Fibroblast of lung (primary cell): Measurements from ENCODE around the gene LAT. TPM values are rescaled to one million over a fixed set of nuclear protein-coding genes. Genes with fewer than 3 reads are reported as not detected.

ENCODE experiments used
- DNase-seq, 2 donors: peaks; one replicate each; pipeline versions ENCODE4 v3.0.0 to v3.0.0-alpha.2; 2010; ENCODE audit warnings: low read depth in 2 of 2
- H2AFZ ChIP-seq: 2 replicates; pipeline ENCODE4 v1.5.1; 2012; ENCODE audit warnings: low read length, control low read depth, inconsistent platforms
- H3K27ac ChIP-seq: 2 replicates; pipeline ENCODE4 v1.5.1; 2011; ENCODE audit warnings: low read length, control low read depth; ENCODE audit not compliant: insufficient read depth
- H3K27me3 ChIP-seq: 2 replicates; pipeline ENCODE4 v1.5.1; 2011; ENCODE audit warnings: mild to moderate bottlenecking, low read length; ENCODE audit not compliant: control insufficient read depth, insufficient read depth
- H3K36me3 ChIP-seq: 2 replicates; pipeline ENCODE4 v1.5.1; 2011; ENCODE audit warnings: low read length; ENCODE audit not compliant: control insufficient read depth, insufficient read depth
- H3K4me1 ChIP-seq: 2 replicates; pipeline ENCODE4 v1.5.1; 2011; ENCODE audit warnings: low read length; ENCODE audit not compliant: control insufficient read depth, insufficient read depth; ENCODE audit errors: extremely low read depth
- H3K4me2 ChIP-seq: 2 replicates; pipeline ENCODE4 v1.5.1; 2011; ENCODE audit warnings: low read length, control low read depth; ENCODE audit not compliant: insufficient read depth; ENCODE audit errors: extremely low read depth
- H3K4me3 ChIP-seq, 4 experiments: fragments of 200-600 bp in 1 of 4; sonication (generic) in 1 of 4; replicated peaks in 1 of 4; 2 replicates each; pipeline ENCODE4 v1.5.1; 2011 to 2016; ENCODE audit warnings: low read length in 4 of 4, low read depth in 3 of 4, mild to moderate bottlenecking in 3 of 4, control low read depth in 2 of 4, inconsistent platforms in 1 of 4, mixed read lengths in 1 of 4; ENCODE audit not compliant: insufficient read depth in 1 of 4; ENCODE audit errors: control extremely low read depth in 1 of 4
- H3K79me2 ChIP-seq: 2 replicates; pipeline ENCODE4 v1.5.1; 2012; ENCODE audit warnings: mild to moderate bottlenecking, low read length, inconsistent platforms; ENCODE audit not compliant: control insufficient read depth, insufficient read depth
- H3K9ac ChIP-seq: 2 replicates; pipeline ENCODE4 v1.5.1; 2011; ENCODE audit warnings: mild to moderate bottlenecking, low read length, control low read depth; ENCODE audit not compliant: insufficient read depth
- H3K9me3 ChIP-seq: 2 replicates; pipeline ENCODE4 v1.5.1; 2012; ENCODE audit warnings: low read depth, low read length; ENCODE audit not compliant: control insufficient read depth, insufficient read depth
- H4K20me1 ChIP-seq: 2 replicates; pipeline ENCODE4 v1.5.1; 2011; ENCODE audit warnings: low read length; ENCODE audit not compliant: control insufficient read depth, insufficient read depth; ENCODE audit errors: extremely low read depth
- EZH2 ChIP-seq: IDR thresholded peaks from 2 replicates; pipeline ENCODE4 v1.5.1; 2012; ENCODE audit warnings: low read length, control low read depth, mild to moderate bottlenecking; ENCODE audit errors: missing control alignments
- polyA minus RNA-seq: library from RNA; depleted of rRNA, polyadenylated mRNA; stranded (reverse); fragments of >200 nt; gene quantifications from 2 replicates; pipeline ENCODE4 v1.2.3, GENCODE V29; 2011; ENCODE audit warnings: low replicate concordance
- polyA plus RNA-seq, 2 donors: library from polyadenylated mRNA; depleted of rRNA in 1 of 2; stranded (reverse) in 1 of 2; unstranded in 1 of 2; fragments of >200 nt; gene quantifications; 2 replicates each; pipeline ENCODE4 v1.2.1, GENCODE V29; 2011 to 2012; ENCODE audit warnings: missing spikeins in 1 of 2
- total RNA-seq: library from RNA; depleted of rRNA; stranded (reverse); fragments of >200 nt; gene quantifications from 2 replicates; pipeline ENCODE4 v1.2.1, GENCODE V29; 2014
- TF ChIP-seq, protein P1 (sequence below), 2 donors: IDR thresholded peaks in 1 of 2; conservative IDR thresholded peaks in 1 of 2; 1 replicate in 1 of 2; 2 replicates in 1 of 2; pipeline ENCODE4 v1.5.1; 2011 to 2012; ENCODE audit warnings: low read length in 2 of 2, control low read depth in 1 of 2, inconsistent platforms in 1 of 2, low read depth in 1 of 2, mild to moderate bottlenecking in 1 of 2

Gene LAT, protein sequence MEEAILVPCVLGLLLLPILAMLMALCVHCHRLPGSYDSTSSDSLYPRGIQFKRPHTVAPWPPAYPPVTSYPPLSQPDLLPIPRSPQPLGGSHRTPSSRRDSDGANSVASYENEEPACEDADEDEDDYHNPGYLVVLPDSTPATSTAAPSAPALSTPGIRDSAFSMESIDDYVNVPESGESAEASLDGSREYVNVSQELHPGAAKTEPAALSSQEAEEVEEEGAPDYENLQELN
- total RNA-seq (0.26 and 0.50 TPM in 2 replicates), polyA plus RNA-seq (1.4 TPM in 2 replicates), polyA minus RNA-seq (1.2 and 6.0 TPM in 2 replicates)
- polyA plus RNA-seq (2012) = 0.90 and 1.5 TPM in 2 replicates

DNA sequence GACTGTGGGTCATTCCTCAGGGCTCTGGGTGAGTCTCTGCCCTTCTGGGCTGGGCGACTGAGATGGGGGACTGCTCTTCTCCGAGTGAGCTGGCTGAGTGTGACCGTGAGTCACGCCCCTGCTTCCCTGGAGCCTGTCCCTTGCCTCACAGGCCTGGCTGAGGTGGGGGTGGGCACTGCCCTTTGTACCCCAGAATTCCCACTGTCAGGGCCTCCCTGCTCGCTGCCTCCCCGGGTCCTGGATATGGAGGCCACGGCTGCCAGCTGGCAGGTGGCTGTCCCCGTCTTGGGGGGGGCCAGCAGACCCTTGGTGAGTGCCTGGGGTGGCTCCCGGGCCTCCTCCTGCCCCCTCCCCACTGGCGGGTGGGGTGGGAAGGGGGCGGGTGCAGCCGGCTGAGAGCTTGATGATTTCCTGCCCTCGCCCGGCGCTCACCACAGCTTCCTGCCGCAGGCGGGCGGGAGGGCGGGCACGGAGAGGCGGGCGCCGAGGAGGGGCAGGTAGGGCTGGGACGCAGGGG lies at the start of gene LAT:
Gene LAT (plus strand): TSS at position 434 of the 517 bp plus-strand sequence. CDS start 366 bp downstream, outside the sequence.
- H3K27ac ChIP-seq = no peak within 1 kb of the TSS

DNA sequence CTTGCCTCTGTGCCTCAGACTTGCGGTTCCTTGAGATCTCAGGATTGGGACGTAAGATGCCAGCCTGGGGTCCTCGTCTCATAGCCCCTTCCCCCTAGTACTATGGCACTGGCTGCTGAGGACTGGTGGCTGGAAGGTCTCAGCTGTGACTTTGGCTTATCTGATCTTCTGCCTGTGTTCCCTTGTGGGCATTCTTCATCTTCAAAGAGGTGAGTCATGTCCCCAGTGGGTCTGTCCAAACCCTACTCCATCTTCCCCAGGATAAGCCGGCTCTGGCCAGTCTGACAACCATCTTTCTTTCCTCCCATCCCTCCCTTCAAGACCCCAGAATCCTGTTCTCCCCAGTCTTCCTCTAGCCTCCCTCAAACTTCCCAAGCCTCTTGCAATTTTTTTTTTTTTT lies 49.5 kb upstream of the LAT start:
- no peak for TF ChIP-seq EZH2
- TF ChIP-seq, protein P1, sequence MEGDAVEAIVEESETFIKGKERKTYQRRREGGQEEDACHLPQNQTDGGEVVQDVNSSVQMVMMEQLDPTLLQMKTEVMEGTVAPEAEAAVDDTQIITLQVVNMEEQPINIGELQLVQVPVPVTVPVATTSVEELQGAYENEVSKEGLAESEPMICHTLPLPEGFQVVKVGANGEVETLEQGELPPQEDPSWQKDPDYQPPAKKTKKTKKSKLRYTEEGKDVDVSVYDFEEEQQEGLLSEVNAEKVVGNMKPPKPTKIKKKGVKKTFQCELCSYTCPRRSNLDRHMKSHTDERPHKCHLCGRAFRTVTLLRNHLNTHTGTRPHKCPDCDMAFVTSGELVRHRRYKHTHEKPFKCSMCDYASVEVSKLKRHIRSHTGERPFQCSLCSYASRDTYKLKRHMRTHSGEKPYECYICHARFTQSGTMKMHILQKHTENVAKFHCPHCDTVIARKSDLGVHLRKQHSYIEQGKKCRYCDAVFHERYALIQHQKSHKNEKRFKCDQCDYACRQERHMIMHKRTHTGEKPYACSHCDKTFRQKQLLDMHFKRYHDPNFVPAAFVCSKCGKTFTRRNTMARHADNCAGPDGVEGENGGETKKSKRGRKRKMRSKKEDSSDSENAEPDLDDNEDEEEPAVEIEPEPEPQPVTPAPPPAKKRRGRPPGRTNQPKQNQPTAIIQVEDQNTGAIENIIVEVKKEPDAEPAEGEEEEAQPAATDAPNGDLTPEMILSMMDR (conservative IDR thresholded peaks at IDR 0.05 in 1 of 2, IDR thresholded peaks at IDR 0.05 in 1 of 2; ENCODE audit: low read depth in 1 of 2, low read length in 2 of 2) = no peak
- no peaks in the 10 kb centered on the region for H3K27me3 ChIP-seq
- no peaks in the 10 kb centered on the region for H3K4me1 ChIP-seq
- no peak overlapping the region for H3K4me2 ChIP-seq
- no peaks in the 10 kb centered on the region for H4K20me1 ChIP-seq
- no peak for DNase-seq
- H3K9ac ChIP-seq = no peak overlapping the region
- no peak overlapping the region for H3K27ac ChIP-seq
- H3K36me3 ChIP-seq = no peaks in the 10 kb centered on the region
- no peak overlapping the region for H3K4me3 ChIP-seq
- no peak overlapping the region for H2AFZ ChIP-seq
- no peaks in the 10 kb centered on the region for H3K9me3 ChIP-seq
- no peaks in the 10 kb centered on the region for H3K79me2 ChIP-seq

More for the DNA sequence above, at the start of gene LAT:
- Histone ChIP-seq H3K9me3 (no peaks in the 10 kb centered on the region), H2AFZ (no peak within 1 kb of the TSS), H3K4me1 (no peaks in the 10 kb centered on the region), H3K4me3 (no peak within 1 kb of the TSS), H4K20me1 (no peaks in the 10 kb centered on the region), H3K9ac (no peak within 1 kb of the TSS), H3K4me2 (no peak within 1 kb of the TSS), H3K36me3 (peaks cover 21% of the 10 kb centered on the region), H3K79me2 (no peaks in the 10 kb centered on the region), H3K27me3 (no peaks in the 10 kb centered on the region)
- DNase-seq = no peak
- TF ChIP-seq, protein P1 (conservative IDR thresholded peaks at IDR 0.05 in 1 of 2, IDR thresholded peaks at IDR 0.05 in 1 of 2; ENCODE audit: low read depth in 1 of 2, low read length in 2 of 2) = no peak
- no peak for TF ChIP-seq EZH2

DNA sequence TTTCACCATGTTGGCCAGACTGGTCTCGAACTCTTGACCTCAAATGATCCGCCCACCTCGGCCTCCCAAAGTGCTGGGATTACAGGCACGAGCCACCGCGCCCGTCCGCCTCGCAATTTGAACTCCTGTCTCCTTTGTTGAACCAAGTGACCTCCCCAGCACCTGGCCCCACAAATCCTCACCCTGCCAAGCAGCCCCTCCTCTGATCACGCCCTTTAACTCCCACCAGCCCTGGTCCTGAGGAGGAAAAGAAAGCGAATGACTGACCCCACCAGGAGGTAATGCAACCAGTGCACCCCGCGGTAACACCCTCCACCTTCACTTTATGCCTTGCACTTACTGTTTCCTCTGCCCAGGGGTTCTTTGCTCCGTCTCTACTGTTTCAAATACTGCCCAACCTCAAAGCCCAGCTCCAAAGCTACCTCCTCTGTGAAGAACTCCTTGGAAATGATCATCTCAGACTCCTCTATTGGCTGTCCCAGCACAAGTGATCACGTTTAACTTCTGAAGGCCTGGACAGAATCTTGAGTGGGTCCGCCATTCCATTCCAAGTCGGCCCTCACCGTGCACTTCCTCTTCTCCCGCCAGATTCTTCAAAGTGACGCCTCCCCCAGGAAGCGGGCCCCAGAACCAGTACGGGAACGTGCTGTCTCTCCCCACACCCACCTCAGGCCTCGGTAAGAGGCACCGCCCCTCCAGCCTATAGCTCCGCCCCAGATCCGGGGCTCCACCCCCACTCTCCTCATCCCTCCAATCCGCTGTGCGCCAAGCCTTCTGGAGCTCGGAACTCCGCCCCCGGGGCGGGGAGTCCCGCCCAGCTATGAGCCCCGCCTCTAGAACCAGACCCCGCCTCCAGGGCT lies 48.7 kb upstream of the LAT start:
- no peak overlapping the region for H3K9ac ChIP-seq

More for the DNA sequence above, 48.7 kb upstream of the LAT start:
- Histone ChIP-seq H3K27ac (no peak overlapping the region), H3K27me3 (no peaks in the 10 kb centered on the region), H3K4me1 (no peaks in the 10 kb centered on the region), H3K4me2 (no peak overlapping the region), H2AFZ (peak overlapping the region; percentile 23), H3K4me3 (peak overlapping the region in 2 of 4 experiments; percentile 2 to 5), H3K79me2 (no peaks in the 10 kb centered on the region), H3K9me3 (no peaks in the 10 kb centered on the region), H3K36me3 (no peaks in the 10 kb centered on the region), H4K20me1 (no peaks in the 10 kb centered on the region)
- TF ChIP-seq, protein P1 (conservative IDR thresholded peaks at IDR 0.05 in 1 of 2, IDR thresholded peaks at IDR 0.05 in 1 of 2; ENCODE audit: low read depth in 1 of 2, low read length in 2 of 2) = no peak
- DNase-seq = peak; percentile 51 to 57
